NK-92 (cell line): ENCODE results near the gene TLE6.
"Not testable (repeated sequence)": the region's sequence is repeated elsewhere in the genome, so short reads cannot be mapped to it uniquely, and the experiment has no call there.

ENCODE experiments used
- DNase-seq: peaks from one replicate; lab custom pipeline; 2025; ENCODE audit not compliant: unreplicated experiment; lab: John Stamatoyannopoulos, UW

TLE6 gene

GRCh38 chr19:2977001-2977745, at the start of gene TLE6:
Gene TLE6, plus strand, starts transcription at chr19:2977564. Its CDS starts 670 bp downstream, at chr19:2978234.
- DNase-seq: peak; percentile 79

DNA sequence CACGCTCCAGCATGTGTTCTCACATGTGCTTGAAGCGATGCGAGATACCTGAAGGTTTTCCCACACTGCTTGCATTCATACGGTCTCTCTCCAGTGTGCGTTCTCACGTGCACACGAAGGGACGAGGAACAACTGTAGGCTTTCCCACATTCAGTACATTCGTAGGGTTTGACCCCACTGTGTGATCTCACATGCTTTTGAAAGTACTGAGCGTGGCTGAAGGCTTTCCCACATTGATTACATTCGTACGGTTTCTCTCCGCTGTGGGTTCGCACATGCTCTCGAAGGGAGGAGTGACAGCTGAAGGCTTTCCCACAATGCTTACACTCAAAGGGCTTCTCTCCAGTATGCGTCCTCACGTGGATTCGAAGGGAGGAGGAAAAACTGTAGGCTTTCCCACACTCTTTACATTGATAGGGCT, 43.9 kb upstream of the TLE6 start:
- no peak for DNase-seq

DNA sequence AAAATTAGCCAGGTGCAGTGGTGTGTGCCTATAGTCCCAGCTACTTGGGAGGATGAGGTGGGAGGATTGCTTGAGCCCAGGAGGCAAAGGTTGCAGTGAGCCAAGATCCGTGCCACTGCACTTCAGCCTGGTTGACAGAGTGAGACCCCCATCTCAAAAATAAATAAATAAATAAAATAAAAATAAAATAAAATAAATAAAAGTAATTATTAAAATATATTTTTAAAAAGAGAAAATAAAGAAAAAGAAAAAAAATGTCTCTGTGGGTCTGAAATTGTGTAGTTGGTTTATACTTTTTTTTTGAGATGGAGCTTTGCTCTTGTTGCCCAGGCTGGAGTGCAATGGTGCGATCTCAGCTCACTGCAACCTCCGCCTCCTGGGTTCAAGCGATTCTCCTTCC, 41.5 kb upstream of the TLE6 start:
- not testable (repeated sequence) for DNase-seq

- DNase-seq: no peak
Observed at GRCh38 chr19:2942928-2943640, 34.3 kb upstream of the TLE6 start.

- no peak for DNase-seq
Observed at GRCh38 chr19:2944403-2944774, 33.0 kb upstream of the TLE6 start.

- peak; percentile 96 for DNase-seq
Observed at GRCh38 chr19:2944775-2945574, 32.4 kb upstream of the TLE6 start, which contains the start of gene ZNF77. Gene ZNF77, minus strand, starts transcription at chr19:2944971. Its CDS starts 131 bp downstream, at chr19:2944840.

GRCh38 chr19:2945575-2946184, 31.7 kb upstream of the TLE6 start:
- no peak for DNase-seq

DNA sequence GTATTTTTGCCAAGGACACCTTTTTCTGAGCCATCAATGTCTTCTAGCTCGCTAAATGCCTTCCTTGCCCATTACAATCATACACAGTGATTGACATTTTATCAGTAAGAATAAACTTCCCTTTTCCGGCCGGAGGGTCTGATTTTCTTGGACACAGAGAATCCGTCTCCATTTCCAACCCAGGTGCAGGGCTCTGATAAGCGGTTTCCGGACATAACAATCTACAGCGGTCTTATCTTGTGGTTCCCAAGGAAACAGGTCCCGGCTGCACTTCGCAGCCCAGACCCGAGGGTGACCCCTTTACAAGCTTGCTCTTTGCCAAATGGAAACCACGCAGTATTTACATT, 27.5 kb upstream of the TLE6 start:
- DNase-seq: no peak

DNA sequence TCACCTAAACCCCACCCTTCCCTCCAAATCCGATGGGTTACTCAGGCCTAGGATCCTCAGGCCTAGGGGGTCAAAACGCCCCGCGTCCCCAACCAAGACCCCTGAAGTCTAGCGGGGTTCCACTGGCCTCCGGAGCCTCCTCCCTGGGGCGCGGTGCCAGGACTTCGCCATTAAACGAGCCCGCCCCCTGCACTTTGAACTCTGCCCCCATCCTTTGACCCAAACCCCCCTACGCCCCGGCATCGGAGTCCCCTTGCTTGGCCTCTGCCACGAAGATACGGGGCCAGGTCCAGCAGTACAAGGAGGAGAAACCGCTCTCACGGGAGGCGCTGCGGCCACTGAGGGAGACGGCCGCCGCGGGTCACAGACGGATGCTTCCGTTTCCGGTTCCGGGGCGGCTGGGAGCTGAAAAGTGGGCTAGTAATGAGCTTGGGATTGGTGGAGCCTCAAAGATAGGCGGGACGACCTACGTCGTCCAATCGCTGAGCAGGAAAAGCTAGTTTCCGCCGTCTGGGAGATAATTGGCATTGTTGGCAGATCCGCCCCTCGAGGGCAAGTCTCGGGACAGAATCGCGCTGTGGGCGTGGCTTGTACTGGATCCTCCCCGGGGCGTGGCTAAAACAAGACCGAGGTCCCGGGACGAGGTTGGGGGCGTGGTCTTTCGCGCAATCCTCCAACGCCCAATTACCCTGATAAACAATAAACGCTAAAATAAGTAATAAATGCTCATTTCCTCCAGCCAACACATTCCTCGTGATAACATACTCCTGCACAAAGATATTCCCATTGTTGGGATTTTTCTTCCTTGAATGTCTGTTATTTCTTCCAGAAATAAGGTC, 26.9 kb upstream of the TLE6 start:
- DNase-seq: peak; percentile 96

GRCh38 chr19:2952953-2953481, 24.3 kb upstream of the TLE6 start:
- no peak for DNase-seq

- no peak for DNase-seq
Observed at GRCh38 chr19:2957160-2957559, 20.2 kb upstream of the TLE6 start.

DNA sequence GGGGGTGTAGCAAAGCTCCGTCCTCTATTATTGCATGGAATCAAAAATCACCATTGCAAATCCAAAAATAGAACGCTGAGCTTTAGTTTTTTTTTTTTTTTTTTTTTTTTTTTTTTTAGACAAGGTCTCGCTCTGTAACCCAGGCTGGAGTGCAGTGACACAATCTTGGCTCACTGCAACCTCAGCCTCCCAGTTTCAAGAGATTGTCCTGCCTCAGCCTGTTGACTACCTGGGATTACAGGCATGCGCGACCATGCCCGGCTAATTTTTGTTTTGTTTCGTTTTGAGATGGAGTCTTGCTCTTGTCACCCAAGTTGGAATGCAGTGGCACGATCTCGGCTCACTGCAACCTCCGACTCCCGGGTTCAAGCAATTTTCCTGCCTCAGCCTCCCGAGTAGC, 17.2 kb upstream of the TLE6 start:
- DNase-seq: no peak

DNA sequence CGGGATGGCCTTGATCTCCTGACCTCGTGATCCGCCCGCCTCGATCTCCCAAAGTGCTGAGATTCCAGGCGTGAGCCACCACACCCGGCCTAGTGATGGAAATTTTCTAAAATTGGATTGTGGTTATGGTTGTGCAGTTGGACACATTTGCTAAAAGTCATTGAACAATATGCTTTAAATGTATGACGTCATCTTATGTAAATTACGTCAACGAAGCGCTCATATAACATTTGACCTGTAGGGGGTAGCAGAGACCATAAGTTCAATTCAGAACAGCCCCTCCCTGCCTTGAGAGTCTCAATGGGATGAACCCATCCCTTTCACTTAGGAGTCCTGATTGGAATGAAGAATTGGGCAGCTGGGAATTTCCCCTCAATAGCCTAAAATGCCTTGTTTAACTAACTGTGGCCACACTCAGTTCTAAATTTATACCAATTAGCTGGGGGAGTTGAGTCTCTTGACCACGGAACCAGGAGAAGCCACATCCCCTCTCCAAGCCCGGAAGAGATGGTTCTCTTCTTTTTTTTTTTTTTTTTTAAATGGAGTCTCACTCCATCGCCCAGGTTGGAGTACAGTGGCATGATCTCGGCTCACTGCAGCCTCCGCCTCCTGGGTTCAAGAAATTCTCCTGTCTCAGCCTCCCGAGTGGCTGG, 15.2 kb upstream of the TLE6 start:
- no peak for DNase-seq

DNA sequence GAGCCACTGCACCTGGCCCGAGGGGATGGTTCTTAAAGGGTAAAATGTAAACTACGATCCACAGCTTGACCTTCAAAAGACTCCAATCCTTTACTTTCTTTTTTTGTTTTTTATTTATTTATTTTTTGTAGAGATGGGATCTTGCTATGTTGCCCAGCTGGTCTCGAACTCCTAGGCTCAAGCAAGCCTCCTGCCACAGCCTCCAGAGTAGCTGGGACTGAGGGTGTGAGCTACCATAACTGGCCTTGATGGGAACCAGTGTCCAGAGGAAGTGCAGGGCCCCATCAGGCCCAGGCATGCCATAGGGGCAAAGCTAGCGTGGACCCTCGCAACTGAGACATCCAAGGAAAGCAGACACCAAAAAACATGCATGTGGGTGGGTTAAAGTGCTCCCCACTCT, 14.2 kb upstream of the TLE6 start:
- no peak for DNase-seq

DNA sequence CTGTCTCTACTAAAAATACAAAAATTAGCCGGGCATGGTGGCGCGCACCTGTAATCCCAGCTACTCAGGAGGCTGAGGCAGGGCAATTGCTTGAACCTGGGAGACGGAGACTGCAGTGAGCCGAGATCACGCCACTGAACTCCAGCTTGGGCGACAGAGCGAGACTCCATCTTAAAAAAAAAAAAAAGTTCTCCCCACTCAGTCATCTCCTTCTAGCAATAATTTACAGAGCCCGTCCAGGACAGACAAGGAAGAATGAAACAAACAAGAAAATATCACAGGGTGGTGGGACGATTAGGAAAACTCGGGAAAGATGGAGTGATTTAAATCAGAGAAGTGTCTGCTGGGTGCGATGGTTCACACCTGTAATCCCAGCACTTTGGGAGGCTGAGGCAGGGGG, 13.7 kb upstream of the TLE6 start:
- not testable (repeated sequence) for DNase-seq

- no peak for DNase-seq
Observed at GRCh38 chr19:2964874-2965273, 12.5 kb upstream of the TLE6 start.

DNA sequence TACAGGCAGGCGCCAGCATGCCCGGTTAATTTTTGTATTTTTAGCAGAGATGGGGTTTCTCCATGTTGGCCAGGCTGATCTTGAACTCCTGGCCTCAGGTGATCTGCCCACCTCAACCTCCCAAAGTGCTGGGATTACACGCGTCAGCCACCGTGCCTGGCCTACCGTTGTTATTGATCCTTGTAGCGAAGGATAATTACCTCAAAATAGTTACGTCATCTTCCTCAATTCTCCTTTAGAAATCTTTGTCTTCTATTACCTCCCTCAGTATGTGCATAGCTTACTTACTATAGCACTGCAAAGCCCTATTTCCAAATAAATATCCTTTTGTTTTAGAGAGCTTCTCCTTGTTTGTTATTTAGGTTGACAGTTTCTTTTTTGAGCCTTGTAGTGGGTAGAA, 9.4 kb upstream of the TLE6 start:
- DNase-seq: no peak

DNA sequence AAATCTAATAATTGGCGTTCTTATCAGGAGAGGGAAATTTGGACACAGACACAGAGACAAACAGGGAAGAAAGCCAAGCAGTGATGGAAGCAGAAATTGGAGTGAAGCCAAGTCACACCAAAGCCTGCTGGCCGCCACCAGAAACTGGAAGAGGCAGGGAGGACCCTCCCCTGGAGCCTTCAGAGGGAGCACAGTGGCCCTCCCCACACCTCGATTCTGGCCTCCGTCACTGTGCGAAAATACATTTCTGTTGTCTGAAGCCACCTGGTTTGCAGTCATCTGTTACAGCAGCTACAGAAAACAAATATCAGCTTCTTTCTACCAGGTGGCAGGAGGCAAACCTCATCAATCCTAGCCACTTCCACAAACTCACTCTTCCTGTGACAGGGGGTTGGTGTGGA, 8.3 kb upstream of the TLE6 start:
- no peak for DNase-seq

DNA sequence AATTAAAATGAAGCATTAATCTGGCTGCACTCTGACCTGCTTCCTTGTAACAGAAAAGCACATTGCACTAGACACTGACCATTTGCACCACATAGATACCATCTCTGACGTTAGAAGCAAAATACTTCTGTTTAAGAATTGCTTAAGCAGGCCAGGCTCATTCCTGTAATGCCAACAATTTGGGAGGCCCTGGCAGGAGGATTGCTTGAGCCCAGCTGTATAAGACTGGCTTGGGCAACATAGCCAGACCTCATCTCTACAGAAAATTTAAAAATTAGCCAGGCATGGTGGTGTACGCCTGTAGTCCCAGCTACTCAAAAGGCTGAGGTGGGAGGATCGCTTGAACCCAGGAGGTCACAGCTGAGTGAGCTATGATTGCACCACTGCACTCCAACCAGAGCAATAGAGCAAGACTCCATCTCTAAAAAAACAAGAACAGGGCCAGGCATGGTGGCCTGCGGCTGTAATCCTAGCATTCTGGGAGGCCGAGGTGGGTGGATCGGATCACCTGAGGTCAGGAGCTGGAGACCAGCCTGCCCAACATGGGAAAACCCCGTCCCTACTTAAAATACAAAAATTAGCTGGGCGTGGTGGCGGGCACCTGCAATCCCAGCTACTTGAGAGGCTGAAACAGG, 7.0 kb upstream of the TLE6 start:
- DNase-seq: no peak
